ENCODE results near the gene SCUBE2.

DNA sequence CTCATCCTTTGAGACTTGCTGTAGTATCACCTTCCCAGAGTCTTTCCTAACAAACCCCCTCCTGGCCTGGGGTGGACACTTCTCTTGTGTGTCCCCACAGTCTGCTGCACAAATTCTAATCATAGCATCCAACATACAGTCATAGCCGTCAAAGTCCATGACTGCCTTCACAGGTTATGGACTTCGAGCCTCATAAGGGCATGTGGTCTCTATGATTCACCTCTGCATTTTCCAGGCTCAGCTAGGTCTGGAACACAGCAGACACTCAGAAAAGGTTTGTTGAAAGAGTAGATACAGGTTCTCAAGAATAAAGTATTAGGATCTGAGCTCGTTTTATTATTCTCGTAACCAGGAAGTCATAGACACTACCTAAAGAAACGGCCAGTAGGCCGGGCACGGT, 13.2 kb upstream of the SCUBE2 start:
- TF ChIP-seq EZH2 (IDR thresholded peaks at IDR 0.05; ENCODE audit: borderline replicate concordance, insufficient read depth, low read depth, low read length, poor library complexity, severe bottlenecking): no peak
- no peak for TF ChIP-seq CTCF (IDR thresholded peaks at IDR 0.05)
